HepG2 (cell line): ENCODE results near the gene SAP25. TPM values are rescaled to one million over a fixed set of nuclear protein-coding genes. Genes with fewer than 3 reads are reported as not detected.

Source experiments
- FOXC1 ChIP-seq: sonication (generic); formaldehyde crosslinking; IDR thresholded peaks from 2 replicates; pipeline ENCODE4 v1.8.0; 2022; ENCODE audit warnings: mild to moderate bottlenecking, missing genetic modification reagents, borderline replicate concordance
- GABPA ChIP-seq, 2 experiments: IDR thresholded peaks; 2 replicates each; pipeline ENCODE4 v1.6.1; 2011 to 2016; ENCODE audit warnings: low read depth in 2 of 2, low read length in 1 of 2, missing biosample characterization in 1 of 2, missing genetic modification characterization in 1 of 2
- HDAC1 ChIP-seq: sonication (generic); formaldehyde crosslinking; IDR thresholded peaks from 2 replicates; pipeline ENCODE4 v1.5.1; 2020; ENCODE audit warnings: mild to moderate bottlenecking, missing genetic modification reagents
- HMG20A ChIP-seq: IDR thresholded peaks from 2 replicates; pipeline ENCODE4 v1.6.1; 2016; ENCODE audit warnings: borderline replicate concordance
- HNRNPL ChIP-seq: fragments of 200-400 bp; formaldehyde crosslinking; IDR thresholded peaks from 2 replicates; pipeline ENCODE4 v1.6.1; 2017; ENCODE audit warnings: mild to moderate bottlenecking, low read depth, low read length
- ISX ChIP-seq: sonication (generic); formaldehyde crosslinking; conservative IDR thresholded peaks from 2 replicates; pipeline ENCODE4 v1.5.0; 2020; ENCODE audit warnings: missing genetic modification reagents
- KMT2B ChIP-seq: IDR thresholded peaks from 2 replicates; pipeline ENCODE4 v1.6.1; 2016; ENCODE audit warnings: missing genetic modification reagents, missing compliant biosample characterization
- NFATC3 ChIP-seq: sonication (generic); formaldehyde crosslinking; IDR thresholded peaks from 2 replicates; pipeline ENCODE4 v1.5.1; 2020; ENCODE audit warnings: mild to moderate bottlenecking, missing genetic modification reagents
- NFYC ChIP-seq: IDR thresholded peaks from 2 replicates; pipeline ENCODE4 v1.6.1; 2016; ENCODE audit warnings: missing genetic modification reagents, missing compliant biosample characterization
- PHF8 ChIP-seq: sonication (generic); formaldehyde crosslinking; IDR thresholded peaks from 2 replicates; pipeline ENCODE4 v1.5.0; 2020; ENCODE audit warnings: missing genetic modification reagents
- POLR2G ChIP-seq: fragments of 200-400 bp; formaldehyde crosslinking; IDR thresholded peaks from 2 replicates; pipeline ENCODE4 v1.6.1; 2018; ENCODE audit warnings: mild to moderate bottlenecking, low read depth, low read length, moderate library complexity
- YY1 ChIP-seq: IDR thresholded peaks from 2 replicates; pipeline ENCODE4 v1.6.1; 2011; ENCODE audit warnings: low read length, low read depth, moderate library complexity, mild to moderate bottlenecking; ENCODE audit not compliant: insufficient read depth, insufficient replicate concordance
- ZKSCAN1 ChIP-seq: fragments of 150-350 bp; IDR thresholded peaks from 2 replicates; pipeline ENCODE4 v1.6.1; 2014; ENCODE audit warnings: low read length
- ZNF724P ChIP-seq: sonication (generic); formaldehyde crosslinking; IDR thresholded peaks from 2 replicates; pipeline ENCODE4 v1.8.0; 2022; ENCODE audit warnings: missing genetic modification reagents, borderline replicate concordance
- ZNF772 ChIP-seq: sonication (generic); formaldehyde crosslinking; IDR thresholded peaks from 2 replicates; pipeline ENCODE4 v1.5.0; 2020; ENCODE audit warnings: mild to moderate bottlenecking, missing genetic modification reagents
- ZSCAN9 ChIP-seq: IDR thresholded peaks from 2 replicates; pipeline ENCODE4 v1.6.1; 2016; ENCODE audit warnings: borderline replicate concordance
- polyA plus RNA-seq, 8 experiments: library from polyadenylated mRNA; depleted of rRNA in 3 of 8; stranded (reverse) in 7 of 8; unstranded in 1 of 8; fragments of >200 nt; fragmentation: Illumina TruSeq in 4 of 8; extraction: Trizol in 4 of 8; gene quantifications; 2 replicates each; pipeline versions ENCODE4 v1.2.1 to v1.2.3, GENCODE V29; 2011 to 2016; ENCODE audit warnings: low read depth in 4 of 8, missing spikeins in 1 of 8, mixed read lengths in 1 of 8; ENCODE audit not compliant: insufficient read depth in 1 of 8
- total RNA-seq, 5 experiments: library from RNA; depleted of rRNA; stranded (reverse); fragments of >200 nt; fragmentation: Illumina TruSeq; extraction: Trizol; gene quantifications; 2 replicates each; pipeline ENCODE4 v1.2.3, GENCODE V29; 2016; ENCODE audit warnings: low read depth in 1 of 5
- TF ChIP-seq, protein P1 (sequence below): sonication (generic); formaldehyde crosslinking; IDR thresholded peaks from 2 replicates; pipeline ENCODE4 v1.5.1; 2020; ENCODE audit warnings: mild to moderate bottlenecking, missing genetic modification reagents, moderate library complexity
- TF ChIP-seq, protein P2 (sequence below): sonication (generic); formaldehyde crosslinking; IDR thresholded peaks from 2 replicates; pipeline ENCODE4 v1.4.0; 2020; ENCODE audit warnings: missing genetic modification reagents
- TF ChIP-seq, protein P3 (sequence below): sonication (generic); formaldehyde crosslinking; IDR thresholded peaks from 2 replicates; pipeline ENCODE4 v1.4.0; 2020; ENCODE audit warnings: missing genetic modification reagents, borderline replicate concordance
- TF ChIP-seq, protein P4 (sequence below): IDR thresholded peaks from 2 replicates; pipeline ENCODE4 v1.6.1; 2016; ENCODE audit warnings: mild to moderate bottlenecking

Gene SAP25
- total and polyA plus RNA-seq, 2 of the 13 experiments (the other 11 are each of a cell fraction or from before 2014, with no cell fraction given) = 0.15 to 0.20 TPM

DNA sequence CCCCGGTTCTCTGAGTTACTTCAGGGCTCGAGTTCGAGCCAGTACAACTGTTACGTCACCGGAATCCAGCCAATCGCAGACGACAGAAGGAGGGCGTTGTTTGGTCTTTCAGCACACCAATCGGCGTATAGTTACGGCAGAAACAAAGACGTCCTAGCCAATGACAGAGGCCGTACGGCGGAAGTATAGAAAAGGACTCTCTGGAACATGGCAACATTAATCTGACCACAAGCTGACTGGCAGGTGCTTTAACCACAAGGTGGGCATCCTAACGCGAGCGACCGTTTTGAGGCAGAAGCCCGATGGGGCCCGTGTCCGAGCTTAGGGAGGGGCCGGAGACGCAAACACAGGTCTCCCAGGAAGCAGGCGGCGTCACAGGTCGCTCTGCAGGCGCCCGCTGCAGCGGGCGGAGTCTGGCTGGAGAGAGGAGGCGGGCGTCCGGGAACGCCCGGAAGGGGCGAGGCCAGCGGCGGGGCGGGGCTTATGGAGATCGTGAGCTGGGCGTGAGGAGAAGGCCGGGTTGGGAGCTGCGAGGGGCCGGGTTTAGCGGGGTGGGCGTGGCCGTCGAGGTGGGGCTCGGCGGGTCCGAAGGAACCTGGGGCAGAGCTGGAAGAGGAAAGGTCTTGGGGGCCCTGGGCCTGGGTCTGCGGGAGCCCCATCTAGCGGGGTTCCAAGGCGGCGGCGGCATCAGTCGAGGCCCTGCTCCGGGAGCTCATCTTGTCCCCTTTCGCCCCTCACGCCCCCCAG, 38.5 kb upstream of the SAP25 start, which contains the start of gene MOSPD3 (continued):
- TF ChIP-seq, protein P1, sequence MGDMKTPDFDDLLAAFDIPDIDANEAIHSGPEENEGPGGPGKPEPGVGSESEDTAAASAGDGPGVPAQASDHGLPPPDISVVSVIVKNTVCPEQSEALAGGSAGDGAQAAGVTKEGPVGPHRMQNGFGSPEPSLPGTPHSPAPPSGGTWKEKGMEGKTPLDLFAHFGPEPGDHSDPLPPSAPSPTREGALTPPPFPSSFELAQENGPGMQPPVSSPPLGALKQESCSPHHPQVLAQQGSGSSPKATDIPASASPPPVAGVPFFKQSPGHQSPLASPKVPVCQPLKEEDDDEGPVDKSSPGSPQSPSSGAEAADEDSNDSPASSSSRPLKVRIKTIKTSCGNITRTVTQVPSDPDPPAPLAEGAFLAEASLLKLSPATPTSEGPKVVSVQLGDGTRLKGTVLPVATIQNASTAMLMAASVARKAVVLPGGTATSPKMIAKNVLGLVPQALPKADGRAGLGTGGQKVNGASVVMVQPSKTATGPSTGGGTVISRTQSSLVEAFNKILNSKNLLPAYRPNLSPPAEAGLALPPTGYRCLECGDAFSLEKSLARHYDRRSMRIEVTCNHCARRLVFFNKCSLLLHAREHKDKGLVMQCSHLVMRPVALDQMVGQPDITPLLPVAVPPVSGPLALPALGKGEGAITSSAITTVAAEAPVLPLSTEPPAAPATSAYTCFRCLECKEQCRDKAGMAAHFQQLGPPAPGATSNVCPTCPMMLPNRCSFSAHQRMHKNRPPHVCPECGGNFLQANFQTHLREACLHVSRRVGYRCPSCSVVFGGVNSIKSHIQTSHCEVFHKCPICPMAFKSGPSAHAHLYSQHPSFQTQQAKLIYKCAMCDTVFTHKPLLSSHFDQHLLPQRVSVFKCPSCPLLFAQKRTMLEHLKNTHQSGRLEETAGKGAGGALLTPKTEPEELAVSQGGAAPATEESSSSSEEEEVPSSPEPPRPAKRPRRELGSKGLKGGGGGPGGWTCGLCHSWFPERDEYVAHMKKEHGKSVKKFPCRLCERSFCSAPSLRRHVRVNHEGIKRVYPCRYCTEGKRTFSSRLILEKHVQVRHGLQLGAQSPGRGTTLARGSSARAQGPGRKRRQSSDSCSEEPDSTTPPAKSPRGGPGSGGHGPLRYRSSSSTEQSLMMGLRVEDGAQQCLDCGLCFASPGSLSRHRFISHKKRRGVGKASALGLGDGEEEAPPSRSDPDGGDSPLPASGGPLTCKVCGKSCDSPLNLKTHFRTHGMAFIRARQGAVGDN (CRISPR knock-in tag) = peak; percentile 58
- TF ChIP-seq ZSCAN9 (CRISPR knock-in tag) (no peak), FOXC1 (CRISPR knock-in tag) (peak; percentile 58; the same call in 1 of the 2 replicates), PHF8 (CRISPR knock-in tag) (peak; percentile 74), ISX (CRISPR knock-in tag) (no peak; the same call in 1 of the 2 replicates), ZNF724P (0 out of 2 replicates have a peak, but pooled peaks have one; percentile 45), KMT2B (no peak), YY1 (peak; percentile 76), ZNF772 (CRISPR knock-in tag) (peak; percentile 66; the same call in 1 of the 2 replicates), NFYC (CRISPR knock-in tag) (peak; percentile 93), GABPA (IDR thresholded peaks at IDR 0.05; ENCODE audit: low read depth, low read length) (peak; percentile 63), GABPA (CRISPR knock-in tag; IDR thresholded peaks at IDR 0.05; ENCODE audit: low read depth) (peak; percentile 83), HMG20A (CRISPR knock-in tag) (no peak), HNRNPL (peak; percentile 50; the same call in 1 of the 2 replicates), HDAC1 (CRISPR knock-in tag) (peak; percentile 56), NFATC3 (0 out of 2 replicates have a peak, but pooled peaks have one; percentile 41), ZKSCAN1 (no peak), POLR2G (peak; percentile 87)
- TF ChIP-seq, protein P2, sequence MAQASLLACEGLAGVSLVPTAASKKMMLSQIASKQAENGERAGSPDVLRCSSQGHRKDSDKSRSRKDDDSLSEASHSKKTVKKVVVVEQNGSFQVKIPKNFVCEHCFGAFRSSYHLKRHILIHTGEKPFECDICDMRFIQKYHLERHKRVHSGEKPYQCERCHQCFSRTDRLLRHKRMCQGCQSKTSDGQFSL (CRISPR knock-in tag) = no peak
- TF ChIP-seq, protein P3, sequence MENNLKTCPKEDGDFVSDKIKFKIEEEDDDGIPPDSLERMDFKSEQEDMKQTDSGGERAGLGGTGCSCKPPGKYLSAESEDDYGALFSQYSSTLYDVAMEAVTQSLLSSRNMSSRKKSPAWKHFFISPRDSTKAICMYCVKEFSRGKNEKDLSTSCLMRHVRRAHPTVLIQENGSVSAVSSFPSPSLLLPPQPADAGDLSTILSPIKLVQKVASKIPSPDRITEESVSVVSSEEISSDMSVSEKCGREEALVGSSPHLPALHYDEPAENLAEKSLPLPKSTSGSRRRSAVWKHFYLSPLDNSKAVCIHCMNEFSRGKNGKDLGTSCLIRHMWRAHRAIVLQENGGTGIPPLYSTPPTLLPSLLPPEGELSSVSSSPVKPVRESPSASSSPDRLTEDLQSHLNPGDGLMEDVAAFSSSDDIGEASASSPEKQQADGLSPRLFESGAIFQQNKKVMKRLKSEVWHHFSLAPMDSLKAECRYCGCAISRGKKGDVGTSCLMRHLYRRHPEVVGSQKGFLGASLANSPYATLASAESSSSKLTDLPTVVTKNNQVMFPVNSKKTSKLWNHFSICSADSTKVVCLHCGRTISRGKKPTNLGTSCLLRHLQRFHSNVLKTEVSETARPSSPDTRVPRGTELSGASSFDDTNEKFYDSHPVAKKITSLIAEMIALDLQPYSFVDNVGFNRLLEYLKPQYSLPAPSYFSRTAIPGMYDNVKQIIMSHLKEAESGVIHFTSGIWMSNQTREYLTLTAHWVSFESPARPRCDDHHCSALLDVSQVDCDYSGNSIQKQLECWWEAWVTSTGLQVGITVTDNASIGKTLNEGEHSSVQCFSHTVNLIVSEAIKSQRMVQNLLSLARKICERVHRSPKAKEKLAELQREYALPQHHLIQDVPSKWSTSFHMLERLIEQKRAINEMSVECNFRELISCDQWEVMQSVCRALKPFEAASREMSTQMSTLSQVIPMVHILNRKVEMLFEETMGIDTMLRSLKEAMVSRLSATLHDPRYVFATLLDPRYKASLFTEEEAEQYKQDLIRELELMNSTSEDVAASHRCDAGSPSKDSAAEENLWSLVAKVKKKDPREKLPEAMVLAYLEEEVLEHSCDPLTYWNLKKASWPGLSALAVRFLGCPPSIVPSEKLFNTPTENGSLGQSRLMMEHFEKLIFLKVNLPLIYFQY (CRISPR knock-in tag) = peak; percentile 38; the same call in 1 of the 2 replicates
- TF ChIP-seq, protein P4, sequence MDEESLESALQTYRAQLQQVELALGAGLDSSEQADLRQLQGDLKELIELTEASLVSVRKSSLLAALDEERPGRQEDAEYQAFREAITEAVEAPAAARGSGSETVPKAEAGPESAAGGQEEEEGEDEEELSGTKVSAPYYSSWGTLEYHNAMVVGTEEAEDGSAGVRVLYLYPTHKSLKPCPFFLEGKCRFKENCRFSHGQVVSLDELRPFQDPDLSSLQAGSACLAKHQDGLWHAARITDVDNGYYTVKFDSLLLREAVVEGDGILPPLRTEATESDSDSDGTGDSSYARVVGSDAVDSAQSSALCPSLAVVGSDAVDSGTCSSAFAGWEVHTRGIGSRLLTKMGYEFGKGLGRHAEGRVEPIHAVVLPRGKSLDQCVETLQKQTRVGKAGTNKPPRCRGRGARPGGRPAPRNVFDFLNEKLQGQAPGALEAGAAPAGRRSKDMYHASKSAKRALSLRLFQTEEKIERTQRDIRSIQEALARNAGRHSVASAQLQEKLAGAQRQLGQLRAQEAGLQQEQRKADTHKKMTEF (CRISPR knock-in tag) = 0 out of 2 replicates have a peak, but pooled peaks have one; percentile 62
